Measurements from ENCODE around the gene PPARGC1A.

Gene PPARGC1A

GRCh38 chr4:23837371-23837770 lies 52.5 kb downstream of the PPARGC1A start:
- no peak for DNase-seq

GRCh38 chr4:23835774-23836478 lies 53.9 kb downstream of the PPARGC1A start:
- no peak for DNase-seq

DNA sequence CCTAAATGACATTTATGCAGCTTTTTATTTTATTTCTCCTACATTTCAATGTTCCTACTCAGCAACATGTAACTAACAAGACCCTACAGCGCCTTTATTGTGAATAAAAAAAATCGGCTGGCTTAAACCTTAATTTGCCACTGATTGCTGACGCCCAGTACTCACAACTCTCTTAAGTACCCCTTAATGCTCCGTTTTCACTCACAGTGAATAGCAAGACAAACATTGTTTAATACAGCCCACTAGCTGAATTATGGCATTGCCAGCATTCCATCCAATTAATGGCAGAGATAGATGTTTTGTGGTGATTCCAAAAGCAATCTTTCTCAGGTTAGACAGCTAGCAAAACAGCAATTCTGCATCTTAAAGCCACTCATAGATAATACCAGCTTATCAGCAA lies 61.1 kb downstream of the PPARGC1A start:
- no peak for DNase-seq

- peak; percentile 36 for DNase-seq
Measured at GRCh38 chr4:23828020-23828715, 61.7 kb downstream of the PPARGC1A start.

DNA sequence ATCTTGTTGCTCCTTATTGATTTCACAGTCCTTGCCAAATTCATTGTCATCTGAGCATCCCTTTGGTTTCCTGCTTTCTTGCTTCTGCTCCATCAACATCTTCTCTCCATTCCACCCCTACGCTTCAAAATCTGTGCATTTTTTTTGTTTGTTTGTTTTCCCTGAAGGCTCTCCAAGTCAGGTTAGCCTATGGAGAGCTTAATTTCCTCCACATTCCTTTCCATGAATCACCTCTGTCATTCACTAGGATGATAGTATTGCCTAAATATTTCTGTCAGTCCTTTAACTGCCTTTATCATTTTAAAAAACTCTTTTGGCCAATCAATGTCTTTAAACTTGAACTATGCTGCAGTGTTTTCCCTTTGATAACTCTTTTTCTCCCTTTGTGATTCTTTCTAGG lies 67.7 kb downstream of the PPARGC1A start:
- peak; percentile 46 for DNase-seq

- DNase-seq: peak; percentile 43
Measured at GRCh38 chr4:23819041-23819511, 70.8 kb downstream of the PPARGC1A start.

DNA sequence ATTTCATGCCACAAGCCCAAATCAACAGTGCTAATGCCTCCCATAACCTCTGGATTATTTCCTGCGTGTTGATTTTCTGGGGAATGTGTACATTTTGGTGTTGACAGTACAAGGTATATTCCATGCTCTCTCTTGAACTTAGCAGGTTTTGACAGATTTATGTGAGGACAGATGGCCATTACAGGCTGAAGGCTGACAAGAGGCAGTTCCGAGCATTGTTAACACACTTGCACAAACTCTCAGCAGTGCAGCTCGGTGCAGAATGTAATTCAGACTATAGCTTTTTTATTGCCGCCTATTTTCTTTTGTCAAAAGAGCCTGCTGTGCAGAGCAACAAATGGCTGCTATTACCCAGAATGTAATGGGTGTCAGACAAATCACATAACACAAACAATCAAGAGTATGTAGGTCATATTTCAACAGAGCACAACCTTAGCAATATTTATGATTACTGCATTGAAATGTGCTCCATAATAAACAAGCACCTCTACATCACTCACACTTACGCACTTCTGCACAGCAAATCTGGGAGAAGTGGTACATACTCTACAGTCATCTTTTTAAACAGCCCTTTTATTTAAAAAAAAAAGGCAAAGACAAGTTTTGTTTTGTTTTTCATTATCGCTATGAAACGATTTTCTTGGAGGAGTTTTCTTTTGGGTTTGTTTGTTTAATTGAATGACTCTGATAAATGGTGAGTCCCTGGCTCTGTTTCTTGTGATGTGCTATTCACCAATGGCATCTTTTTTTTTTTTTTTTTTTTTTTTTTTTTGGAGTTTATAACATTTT lies 71.6 kb downstream of the PPARGC1A start:
- no peak for DNase-seq

DNA sequence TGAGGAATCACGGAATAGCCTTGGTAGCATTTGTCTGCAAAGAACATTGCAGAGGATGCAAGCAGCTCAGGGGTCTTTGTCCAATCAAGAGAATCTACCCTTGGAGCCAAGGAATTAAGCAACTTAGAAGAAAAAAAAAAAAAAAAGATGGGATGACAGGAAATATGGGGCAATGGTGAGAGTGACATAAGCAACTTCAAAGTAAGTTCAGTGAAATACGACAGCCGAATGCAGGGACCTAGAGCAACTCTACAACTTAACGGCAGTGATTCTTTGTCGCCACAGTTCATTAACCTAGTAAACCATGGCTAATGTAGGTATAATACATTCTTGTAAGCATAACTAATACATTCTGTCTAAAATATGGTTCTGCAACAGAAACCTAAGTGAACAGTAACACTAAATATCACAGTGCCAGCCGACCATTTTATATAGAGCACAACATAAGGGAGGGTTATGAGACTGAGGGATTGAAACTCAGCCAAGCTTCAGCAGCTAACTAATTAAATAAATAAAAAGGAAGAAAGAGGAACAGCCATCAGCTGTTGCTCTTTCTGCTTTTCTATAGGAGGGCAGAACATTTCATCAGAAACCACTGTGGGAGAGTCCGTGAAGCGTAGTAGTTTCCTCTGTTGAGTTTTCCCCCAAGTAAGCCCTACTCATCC lies 74.7 kb downstream of the PPARGC1A start:
- peak; percentile 55 for DNase-seq

DNA sequence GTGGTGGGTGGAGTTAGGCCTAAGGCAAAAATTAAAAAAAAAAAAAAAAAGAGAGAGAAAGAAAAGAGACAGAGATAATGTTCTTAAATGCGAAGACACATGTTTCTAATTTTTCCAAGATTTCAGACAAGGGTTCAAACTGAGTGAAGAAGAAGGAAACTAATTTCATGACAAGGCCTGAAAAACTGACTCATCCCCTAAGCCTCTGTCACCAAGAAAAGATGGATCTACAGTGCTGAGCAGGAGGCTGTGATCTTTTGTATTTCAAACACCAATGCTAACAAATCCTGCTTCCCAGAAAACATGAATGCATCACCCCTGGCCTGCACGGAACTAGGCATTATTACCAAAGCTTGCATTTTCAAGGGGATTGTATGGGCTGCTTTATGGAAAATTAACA lies 75.3 kb downstream of the PPARGC1A start:
- peak; percentile 90 for DNase-seq

- peak; percentile 66 for DNase-seq
Measured at GRCh38 chr4:23811161-23811560, 78.7 kb downstream of the PPARGC1A start.

DNA sequence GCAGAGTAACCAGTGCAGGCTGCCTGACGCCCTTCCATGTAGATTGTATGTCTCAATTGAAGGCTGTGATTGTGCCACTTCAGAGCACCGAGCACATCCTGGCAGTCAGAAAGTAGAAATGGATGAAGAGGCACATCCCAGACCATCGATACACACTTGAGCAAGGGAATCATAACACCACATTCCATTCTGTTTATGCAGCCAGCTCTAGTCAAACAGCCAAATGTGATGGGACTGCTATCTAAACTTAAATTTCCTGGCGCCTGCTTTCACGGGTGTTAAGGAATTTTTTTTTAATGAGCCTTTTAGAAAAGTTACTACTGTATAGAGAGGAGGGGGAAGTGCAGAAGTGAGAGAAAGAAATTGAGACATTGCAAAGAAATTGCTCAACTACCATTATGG lies 84.4 kb downstream of the PPARGC1A start:
- DNase-seq: peak; percentile 67

- peak; percentile 76 for DNase-seq
Measured at GRCh38 chr4:23789762-23790161, 100.1 kb downstream of the PPARGC1A start.

DNA sequence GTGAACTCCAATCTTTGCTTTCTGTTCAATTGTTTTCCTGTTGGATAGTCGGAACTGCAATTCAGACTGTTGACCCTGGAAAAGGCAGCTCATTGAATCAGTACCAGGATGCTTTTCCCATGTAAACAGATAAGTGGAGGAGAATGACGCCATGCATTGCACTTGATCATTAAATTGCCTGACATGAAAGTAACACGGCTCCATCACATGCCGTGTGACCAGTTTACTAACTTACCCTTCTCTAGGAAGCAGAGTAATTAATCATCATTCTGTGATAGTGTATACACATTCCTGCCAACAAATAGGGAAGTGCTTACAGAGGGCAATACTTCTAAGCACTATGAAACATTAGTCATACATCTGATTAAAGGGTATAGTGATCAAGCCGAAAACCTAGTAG lies 101.4 kb downstream of the PPARGC1A start:
- no peak for DNase-seq

DNA sequence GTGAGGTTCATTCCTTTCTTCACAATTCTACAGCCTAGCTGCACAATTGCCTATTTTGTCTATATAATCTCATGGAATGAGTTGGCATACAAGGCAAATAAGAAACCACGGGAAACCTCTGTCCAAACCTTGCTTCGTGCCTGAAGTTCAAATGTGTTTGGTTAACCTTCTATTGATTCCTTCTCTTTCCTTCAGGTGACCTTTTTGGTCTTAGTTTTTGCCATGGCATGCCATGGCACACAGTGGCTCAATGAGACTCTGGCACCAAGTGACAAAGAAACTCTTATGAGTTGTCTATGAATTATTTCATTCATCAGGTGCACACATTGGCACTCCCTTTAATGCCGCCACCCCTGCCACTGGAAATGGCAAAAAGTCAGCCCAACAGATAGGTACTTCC lies 101.8 kb downstream of the PPARGC1A start:
- no peak for DNase-seq

GRCh38 chr4:23782778-23783437 lies 106.9 kb downstream of the PPARGC1A start:
- DNase-seq: peak; percentile 1

- DNase-seq: no peak
Measured at GRCh38 chr4:23779839-23780238, 110.0 kb downstream of the PPARGC1A start.

DNA sequence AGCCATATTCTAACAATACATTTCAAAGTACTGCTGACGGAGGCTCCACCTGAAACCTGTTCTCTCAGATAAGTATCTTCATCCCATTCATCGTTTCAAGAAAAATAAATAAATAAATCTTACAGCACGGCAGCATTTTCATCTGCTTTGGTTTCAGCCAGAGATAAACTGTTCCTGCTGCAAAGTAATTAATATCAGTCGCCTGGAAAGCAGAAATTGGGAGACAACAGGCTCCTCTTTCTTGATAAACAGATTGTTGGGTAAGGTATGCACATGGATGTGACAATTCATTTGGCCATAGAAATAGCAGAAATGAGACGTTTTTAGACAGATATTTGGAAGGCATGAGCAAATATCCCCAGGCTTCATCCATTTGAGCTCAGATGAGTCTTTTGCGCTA lies 110.4 kb downstream of the PPARGC1A start:
- DNase-seq: no peak

GRCh38 chr4:23775694-23776093 lies 114.2 kb downstream of the PPARGC1A start:
- no peak for DNase-seq

- no peak for DNase-seq
Measured at GRCh38 chr4:23774909-23775308, 114.9 kb downstream of the PPARGC1A start.

DNA sequence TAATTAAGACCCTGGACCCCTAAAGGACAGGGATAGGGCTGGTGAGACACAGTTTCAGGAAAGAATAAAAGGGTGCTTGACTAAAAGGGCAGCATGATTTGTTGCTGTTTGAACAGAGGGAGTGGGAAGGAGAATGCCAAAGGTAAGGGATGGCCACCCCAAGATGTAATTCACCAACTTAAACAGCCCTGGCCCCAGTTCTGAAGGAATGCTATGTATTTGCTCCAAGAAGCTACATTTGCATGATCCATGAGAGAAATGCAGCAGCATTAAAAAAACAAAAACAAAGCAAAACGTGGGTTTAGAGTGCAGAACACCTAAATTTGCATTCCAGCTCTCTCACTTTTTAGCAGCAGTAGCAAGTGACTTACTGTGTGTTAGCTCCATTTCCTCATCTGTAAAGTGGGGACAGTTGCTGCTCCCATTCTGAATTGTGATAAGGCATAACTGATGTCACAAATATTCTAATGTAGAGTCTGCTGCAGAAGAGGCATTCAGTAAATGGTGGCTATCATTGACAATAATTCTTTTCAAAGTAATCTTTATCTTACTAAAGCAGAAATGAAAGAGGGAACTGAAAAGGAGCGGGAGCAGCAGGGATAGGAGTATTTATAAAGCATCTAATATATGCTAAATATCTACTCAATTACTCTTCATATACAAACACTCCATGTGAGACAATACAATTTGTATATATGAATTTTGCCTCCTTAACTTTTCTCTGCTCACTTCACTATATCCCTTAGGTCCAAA lies 115.8 kb downstream of the PPARGC1A start:
- DNase-seq: no peak

- peak; percentile 79 for DNase-seq
Measured at GRCh38 chr4:23770011-23770410, 119.8 kb downstream of the PPARGC1A start.

GRCh38 chr4:23769406-23769805 lies 120.4 kb downstream of the PPARGC1A start:
- DNase-seq: peak; percentile 6

Data from fibroblast of upper back skin (primary cell).